Measurements from ENCODE around the gene AQR. TPM values are rescaled to one million over a fixed set of nuclear protein-coding genes. Genes with fewer than 3 reads are reported as not detected.

Gene AQR
- total and polyA plus RNA-seq, 2 of the 13 experiments (the other 11 are each of a cell fraction or from before 2014, with no cell fraction given) = 18.7 to 31.3 TPM

- TF ChIP-seq ZNF792 (CRISPR knock-in tag; IDR thresholded peaks at IDR 0.05) (peak; percentile 85), ZNF652 (CRISPR knock-in tag; IDR thresholded peaks at IDR 0.05; ENCODE audit: borderline replicate concordance, low read depth) (no peak; the same call in 1 of the 2 replicates), ZNF546 (CRISPR knock-in tag; conservative IDR thresholded peaks at IDR 0.05) (0 out of 2 replicates have a peak, but pooled peaks have one; percentile 38), ZNF430 (CRISPR knock-in tag; IDR thresholded peaks at IDR 0.05) (peak; percentile 87; the same call in 1 of the 2 replicates), ZNF570 (CRISPR knock-in tag; IDR thresholded peaks at IDR 0.05; ENCODE audit: borderline replicate concordance) (no peak), ZMYM2 (CRISPR knock-in tag; IDR thresholded peaks at IDR 0.05) (0 out of 2 replicates have a peak, but pooled peaks have one; percentile 24), CHD4 (IDR thresholded peaks at IDR 0.05; ENCODE audit: borderline replicate concordance, low read length) (no peak), ISL2 (CRISPR knock-in tag; IDR thresholded peaks at IDR 0.05) (peak; percentile 57), PAWR (CRISPR knock-in tag; IDR thresholded peaks at IDR 0.05; ENCODE audit: borderline replicate concordance) (0 out of 2 replicates have a peak, but pooled peaks have one; percentile 81), TSC22D2 (CRISPR knock-in tag; IDR thresholded peaks at IDR 0.05; ENCODE audit: borderline replicate concordance) (0 out of 2 replicates have a peak, but pooled peaks have one; percentile 64), ZNF205 (CRISPR knock-in tag; IDR thresholded peaks at IDR 0.05) (peak; percentile 81), ZNF564 (CRISPR knock-in tag; IDR thresholded peaks at IDR 0.05) (no peak), MXI1 (IDR thresholded peaks at IDR 0.05; ENCODE audit: borderline replicate concordance, low read depth, low read length) (peak; percentile 79; the same call in 2 of the 3 replicates), ZNF496 (CRISPR knock-in tag; IDR thresholded peaks at IDR 0.05; ENCODE audit: insufficient replicate concordance) (no peak), GPN1 (CRISPR knock-in tag; IDR thresholded peaks at IDR 0.05; ENCODE audit: borderline replicate concordance) (no peak), THAP8 (CRISPR knock-in tag; IDR thresholded peaks at IDR 0.05; ENCODE audit: borderline replicate concordance) (no peak), MIER2 (CRISPR knock-in tag; IDR thresholded peaks at IDR 0.05) (peak; percentile 71), HMG20B (CRISPR knock-in tag; conservative IDR thresholded peaks at IDR 0.05) (no peak), MAFF (IDR thresholded peaks at IDR 0.05; ENCODE audit: low read depth, low read length) (no peak), RAD21 (CRISPR knock-in tag; IDR thresholded peaks at IDR 0.05) (0 out of 2 replicates have a peak, but pooled peaks have one; percentile 46)
- TF ChIP-seq, protein P1, sequence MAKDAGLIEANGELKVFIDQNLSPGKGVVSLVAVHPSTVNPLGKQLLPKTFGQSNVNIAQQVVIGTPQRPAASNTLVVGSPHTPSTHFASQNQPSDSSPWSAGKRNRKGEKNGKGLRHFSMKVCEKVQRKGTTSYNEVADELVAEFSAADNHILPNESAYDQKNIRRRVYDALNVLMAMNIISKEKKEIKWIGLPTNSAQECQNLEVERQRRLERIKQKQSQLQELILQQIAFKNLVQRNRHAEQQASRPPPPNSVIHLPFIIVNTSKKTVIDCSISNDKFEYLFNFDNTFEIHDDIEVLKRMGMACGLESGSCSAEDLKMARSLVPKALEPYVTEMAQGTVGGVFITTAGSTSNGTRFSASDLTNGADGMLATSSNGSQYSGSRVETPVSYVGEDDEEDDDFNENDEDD (CRISPR knock-in tag; IDR thresholded peaks at IDR 0.05; ENCODE audit: borderline replicate concordance) = peak; percentile 71; the same call in 1 of the 2 replicates
- TF ChIP-seq, protein P2, sequence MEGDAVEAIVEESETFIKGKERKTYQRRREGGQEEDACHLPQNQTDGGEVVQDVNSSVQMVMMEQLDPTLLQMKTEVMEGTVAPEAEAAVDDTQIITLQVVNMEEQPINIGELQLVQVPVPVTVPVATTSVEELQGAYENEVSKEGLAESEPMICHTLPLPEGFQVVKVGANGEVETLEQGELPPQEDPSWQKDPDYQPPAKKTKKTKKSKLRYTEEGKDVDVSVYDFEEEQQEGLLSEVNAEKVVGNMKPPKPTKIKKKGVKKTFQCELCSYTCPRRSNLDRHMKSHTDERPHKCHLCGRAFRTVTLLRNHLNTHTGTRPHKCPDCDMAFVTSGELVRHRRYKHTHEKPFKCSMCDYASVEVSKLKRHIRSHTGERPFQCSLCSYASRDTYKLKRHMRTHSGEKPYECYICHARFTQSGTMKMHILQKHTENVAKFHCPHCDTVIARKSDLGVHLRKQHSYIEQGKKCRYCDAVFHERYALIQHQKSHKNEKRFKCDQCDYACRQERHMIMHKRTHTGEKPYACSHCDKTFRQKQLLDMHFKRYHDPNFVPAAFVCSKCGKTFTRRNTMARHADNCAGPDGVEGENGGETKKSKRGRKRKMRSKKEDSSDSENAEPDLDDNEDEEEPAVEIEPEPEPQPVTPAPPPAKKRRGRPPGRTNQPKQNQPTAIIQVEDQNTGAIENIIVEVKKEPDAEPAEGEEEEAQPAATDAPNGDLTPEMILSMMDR (CRISPR knock-in tag; IDR thresholded peaks at IDR 0.05) = peak; percentile 96
- TF ChIP-seq, protein P3, sequence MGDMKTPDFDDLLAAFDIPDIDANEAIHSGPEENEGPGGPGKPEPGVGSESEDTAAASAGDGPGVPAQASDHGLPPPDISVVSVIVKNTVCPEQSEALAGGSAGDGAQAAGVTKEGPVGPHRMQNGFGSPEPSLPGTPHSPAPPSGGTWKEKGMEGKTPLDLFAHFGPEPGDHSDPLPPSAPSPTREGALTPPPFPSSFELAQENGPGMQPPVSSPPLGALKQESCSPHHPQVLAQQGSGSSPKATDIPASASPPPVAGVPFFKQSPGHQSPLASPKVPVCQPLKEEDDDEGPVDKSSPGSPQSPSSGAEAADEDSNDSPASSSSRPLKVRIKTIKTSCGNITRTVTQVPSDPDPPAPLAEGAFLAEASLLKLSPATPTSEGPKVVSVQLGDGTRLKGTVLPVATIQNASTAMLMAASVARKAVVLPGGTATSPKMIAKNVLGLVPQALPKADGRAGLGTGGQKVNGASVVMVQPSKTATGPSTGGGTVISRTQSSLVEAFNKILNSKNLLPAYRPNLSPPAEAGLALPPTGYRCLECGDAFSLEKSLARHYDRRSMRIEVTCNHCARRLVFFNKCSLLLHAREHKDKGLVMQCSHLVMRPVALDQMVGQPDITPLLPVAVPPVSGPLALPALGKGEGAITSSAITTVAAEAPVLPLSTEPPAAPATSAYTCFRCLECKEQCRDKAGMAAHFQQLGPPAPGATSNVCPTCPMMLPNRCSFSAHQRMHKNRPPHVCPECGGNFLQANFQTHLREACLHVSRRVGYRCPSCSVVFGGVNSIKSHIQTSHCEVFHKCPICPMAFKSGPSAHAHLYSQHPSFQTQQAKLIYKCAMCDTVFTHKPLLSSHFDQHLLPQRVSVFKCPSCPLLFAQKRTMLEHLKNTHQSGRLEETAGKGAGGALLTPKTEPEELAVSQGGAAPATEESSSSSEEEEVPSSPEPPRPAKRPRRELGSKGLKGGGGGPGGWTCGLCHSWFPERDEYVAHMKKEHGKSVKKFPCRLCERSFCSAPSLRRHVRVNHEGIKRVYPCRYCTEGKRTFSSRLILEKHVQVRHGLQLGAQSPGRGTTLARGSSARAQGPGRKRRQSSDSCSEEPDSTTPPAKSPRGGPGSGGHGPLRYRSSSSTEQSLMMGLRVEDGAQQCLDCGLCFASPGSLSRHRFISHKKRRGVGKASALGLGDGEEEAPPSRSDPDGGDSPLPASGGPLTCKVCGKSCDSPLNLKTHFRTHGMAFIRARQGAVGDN (CRISPR knock-in tag; IDR thresholded peaks at IDR 0.05) = peak; percentile 88
These were observed at the start of gene AQR (continued) for GRCh38 chr15:34969340-34970097.
